Thoracic aorta (tissue), 2 donors: Measurements from ENCODE around the gene ARAP2. TPM values are rescaled to one million over a fixed set of nuclear protein-coding genes. Genes with fewer than 3 reads are reported as not detected.
"Not testable (repeated sequence)": the region's sequence is repeated elsewhere in the genome, so short reads cannot be mapped to it uniquely, and the experiment has no call there.

Source experiments
- ATAC-seq: fragments of 150-250 bp; one replicate; pipeline ENCODE4 v1.8.0; 2017; ENCODE audit warnings: low read depth; ENCODE audit not compliant: insufficient number of reproducible peaks, low FRiP score
- DNase-seq: peaks from one replicate; pipeline ENCODE4 v3.0.0-alpha.2; 2020; ENCODE audit warnings: low spot score
- H3K27ac ChIP-seq, 2 donors: fragments of 200-600 bp; sonication (generic); 1 replicate in 1 of 2; 2 replicates in 1 of 2; pipeline ENCODE4 v1.5.1; 2016; ENCODE audit warnings: mild to moderate bottlenecking in 2 of 2, moderate library complexity in 2 of 2
- H3K27me3 ChIP-seq: fragments of 200-600 bp; sonication (generic); replicated peaks from 2 replicates; pipeline ENCODE4 v1.6.0; 2016; ENCODE audit warnings: mild to moderate bottlenecking; ENCODE audit not compliant: insufficient read depth
- H3K36me3 ChIP-seq: fragments of 200-600 bp; sonication (generic); one replicate; pipeline ENCODE4 v1.5.1; 2016
- H3K4me1 ChIP-seq, 2 donors: fragments of 200-600 bp; sonication (generic); 1 replicate in 1 of 2; 2 replicates in 1 of 2; pipeline versions ENCODE4 v1.5.1 to v1.6.0; 2016; ENCODE audit warnings: low read depth in 2 of 2, mild to moderate bottlenecking in 1 of 2; ENCODE audit not compliant: control insufficient read depth in 1 of 2
- H3K4me3 ChIP-seq: fragments of 200-600 bp; sonication (generic); 2 replicates; pipeline ENCODE4 v1.5.1; 2016; ENCODE audit warnings: mild to moderate bottlenecking
- H3K9me3 ChIP-seq: fragments of 200-600 bp; sonication (generic); 2 replicates; pipeline ENCODE4 v1.5.1; 2016
- total RNA-seq, 2 donors: library from RNA; depleted of rRNA; stranded (reverse); fragments of >200 nt; gene quantifications; one replicate each; pipeline versions ENCODE4 v1.1.0 to v1.2.3, GENCODE V29; 2016
- TF ChIP-seq, protein P1 (sequence below): fragments of 200-600 bp; sonication (generic); IDR thresholded peaks from one replicate; pipeline ENCODE4 v1.5.1; 2019; ENCODE audit warnings: antibody characterized with exemption

ARAP2 gene
- total RNA-seq, 2 donors from 2014 or later, result 8.3 to 25.3 TPM

DNA sequence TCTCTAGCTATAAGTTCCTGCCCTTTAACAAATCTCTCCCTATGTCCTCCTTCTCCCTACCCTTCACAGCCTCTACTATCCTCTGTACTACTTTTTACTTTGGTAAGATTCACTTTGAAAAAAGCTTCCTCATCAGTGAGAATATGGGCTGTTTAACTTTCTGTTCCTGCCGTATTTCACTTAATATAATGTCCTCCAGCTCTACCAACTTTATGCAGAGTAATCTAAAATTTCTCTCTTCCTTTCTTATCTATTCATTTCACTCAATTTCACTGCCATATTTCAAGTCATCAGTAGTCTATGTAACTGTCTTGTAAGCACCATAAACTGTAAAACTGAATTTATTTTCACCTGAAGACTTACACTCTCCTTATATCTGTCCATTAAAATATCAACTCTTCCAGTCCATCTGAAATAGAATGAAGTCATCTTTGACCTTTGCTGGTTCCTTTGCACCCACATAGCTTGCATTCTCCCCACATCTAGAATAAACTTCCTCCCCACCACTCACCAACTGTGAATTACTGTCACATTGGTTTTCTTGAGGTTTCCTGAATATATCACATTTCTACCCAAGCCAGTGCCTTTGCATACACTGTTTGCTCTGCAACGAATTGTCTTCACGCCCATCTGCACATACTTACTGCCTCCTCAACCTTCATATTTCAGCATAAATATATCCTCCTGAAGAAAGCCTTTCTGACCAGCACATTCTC lies 54.6 kb downstream of the ARAP2 start:
- no peaks in the 10 kb centered on the region for H3K4me1 ChIP-seq
- ATAC-seq (no peak), DNase-seq (no peak)
- TF ChIP-seq, protein P1, sequence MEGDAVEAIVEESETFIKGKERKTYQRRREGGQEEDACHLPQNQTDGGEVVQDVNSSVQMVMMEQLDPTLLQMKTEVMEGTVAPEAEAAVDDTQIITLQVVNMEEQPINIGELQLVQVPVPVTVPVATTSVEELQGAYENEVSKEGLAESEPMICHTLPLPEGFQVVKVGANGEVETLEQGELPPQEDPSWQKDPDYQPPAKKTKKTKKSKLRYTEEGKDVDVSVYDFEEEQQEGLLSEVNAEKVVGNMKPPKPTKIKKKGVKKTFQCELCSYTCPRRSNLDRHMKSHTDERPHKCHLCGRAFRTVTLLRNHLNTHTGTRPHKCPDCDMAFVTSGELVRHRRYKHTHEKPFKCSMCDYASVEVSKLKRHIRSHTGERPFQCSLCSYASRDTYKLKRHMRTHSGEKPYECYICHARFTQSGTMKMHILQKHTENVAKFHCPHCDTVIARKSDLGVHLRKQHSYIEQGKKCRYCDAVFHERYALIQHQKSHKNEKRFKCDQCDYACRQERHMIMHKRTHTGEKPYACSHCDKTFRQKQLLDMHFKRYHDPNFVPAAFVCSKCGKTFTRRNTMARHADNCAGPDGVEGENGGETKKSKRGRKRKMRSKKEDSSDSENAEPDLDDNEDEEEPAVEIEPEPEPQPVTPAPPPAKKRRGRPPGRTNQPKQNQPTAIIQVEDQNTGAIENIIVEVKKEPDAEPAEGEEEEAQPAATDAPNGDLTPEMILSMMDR, result no peak
- no peaks in the 10 kb centered on the region for H3K27me3 ChIP-seq
- no peak overlapping the region for H3K27ac ChIP-seq
- H3K4me3 ChIP-seq, result no peak overlapping the region
- H3K9me3 ChIP-seq, result no peaks in the 10 kb centered on the region
- no peaks in the 10 kb centered on the region for H3K36me3 ChIP-seq

DNA sequence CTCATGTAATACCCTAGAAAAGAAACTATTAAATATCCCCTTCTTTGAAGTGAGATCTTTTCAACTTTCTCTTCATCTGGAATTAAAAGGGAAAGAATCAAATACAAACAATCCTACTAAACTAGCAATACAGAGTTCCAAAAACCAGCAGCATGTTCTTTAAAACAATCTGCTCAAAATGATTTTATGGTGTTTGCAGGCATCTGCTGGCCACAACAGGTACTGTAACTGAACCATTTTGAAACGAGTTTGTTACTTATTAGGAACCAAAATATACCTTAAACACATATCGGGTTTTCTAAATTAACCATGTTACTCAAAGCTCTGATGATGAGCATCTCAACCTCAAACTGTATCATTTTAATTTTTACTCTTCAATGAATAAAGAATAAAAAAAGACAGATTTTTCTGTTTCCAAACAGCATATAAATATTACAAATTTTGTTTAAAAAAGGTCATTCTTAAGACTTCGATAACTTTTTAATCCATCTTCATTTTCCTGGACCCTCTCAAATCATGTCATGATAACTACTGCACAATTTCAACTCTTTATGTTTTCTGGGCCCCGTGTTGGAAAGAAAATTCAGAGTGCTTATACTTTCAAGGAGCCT lies 56.5 kb downstream of the ARAP2 start:
- no peaks in the 10 kb centered on the region for H3K9me3 ChIP-seq
- ATAC-seq (no peak), DNase-seq (no peak)
- H3K27me3 ChIP-seq, result no peaks in the 10 kb centered on the region
- H3K4me1 ChIP-seq, result no peaks in the 10 kb centered on the region
- no peak overlapping the region for H3K4me3 ChIP-seq
- no peak overlapping the region for H3K27ac ChIP-seq
- H3K36me3 ChIP-seq, result no peaks in the 10 kb centered on the region
- TF ChIP-seq, protein P1, result no peak

DNA sequence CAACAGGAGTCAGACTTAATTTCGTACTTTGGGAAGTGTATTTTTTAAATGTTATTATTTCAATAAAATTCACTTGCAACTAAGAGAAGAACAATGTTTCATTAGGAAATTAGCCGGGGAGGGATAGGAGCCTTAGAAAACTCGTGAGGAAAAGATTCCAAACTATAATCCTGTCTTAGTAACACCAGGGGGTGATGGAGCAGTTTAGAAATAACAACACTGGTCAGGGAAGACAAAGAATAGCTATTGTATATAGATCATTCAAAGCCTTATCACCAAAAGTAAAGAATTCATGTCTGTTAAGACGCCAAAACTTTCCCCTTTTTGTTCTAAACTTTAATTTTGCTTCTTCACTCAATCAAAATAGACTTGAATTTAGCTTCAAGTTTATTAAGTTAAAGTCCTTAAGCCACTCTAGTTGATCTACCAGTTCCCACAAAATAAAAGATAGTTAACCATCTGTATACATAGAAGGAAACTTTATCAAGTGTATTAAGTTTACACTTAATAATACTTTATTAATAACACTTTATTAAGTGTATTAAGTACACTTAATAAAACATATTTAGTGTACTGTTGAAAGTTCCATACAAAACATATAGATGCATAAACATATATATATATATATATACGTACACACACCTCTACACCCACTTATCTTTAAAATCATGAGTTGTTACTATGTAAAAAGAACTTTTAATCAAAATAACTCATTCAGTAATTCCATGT lies 60.5 kb downstream of the ARAP2 start:
- H3K9me3 ChIP-seq, result no peaks in the 10 kb centered on the region
- no peak overlapping the region for H3K4me3 ChIP-seq
- DNase-seq (no peak), ATAC-seq (no peak)
- no peaks in the 10 kb centered on the region for H3K27me3 ChIP-seq
- no peaks in the 10 kb centered on the region for H3K4me1 ChIP-seq
- no peaks in the 10 kb centered on the region for H3K36me3 ChIP-seq
- H3K27ac ChIP-seq, result no peak overlapping the region
- TF ChIP-seq, protein P1, result no peak

DNA sequence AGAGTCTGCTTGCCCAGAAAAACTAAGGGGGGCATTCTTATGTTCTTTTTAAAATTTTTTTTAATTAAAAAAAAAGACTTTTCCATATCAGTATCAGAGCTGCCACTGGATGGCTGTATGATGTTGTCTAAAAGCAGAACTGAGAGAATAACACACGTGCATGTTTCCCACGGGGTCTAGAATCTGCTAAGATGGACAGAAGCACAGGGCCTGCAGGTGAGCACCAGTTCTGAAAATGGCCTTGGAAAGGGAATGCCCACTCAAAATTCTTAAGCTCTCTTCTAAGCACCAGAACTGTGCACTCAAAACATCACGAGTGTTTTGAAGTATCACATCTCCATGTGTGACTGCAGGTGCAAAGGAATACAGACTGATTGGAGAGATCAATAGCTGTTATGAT lies 61.1 kb downstream of the ARAP2 start:
- Histone ChIP-seq H3K27me3 (no peaks in the 10 kb centered on the region), H3K36me3 (no peaks in the 10 kb centered on the region), H3K4me3 (no peak overlapping the region), H3K27ac (no peak overlapping the region), H3K4me1 (no peaks in the 10 kb centered on the region), H3K9me3 (no peaks in the 10 kb centered on the region)
- TF ChIP-seq, protein P1, result no peak
- DNase-seq (no peak), ATAC-seq (no peak)

DNA sequence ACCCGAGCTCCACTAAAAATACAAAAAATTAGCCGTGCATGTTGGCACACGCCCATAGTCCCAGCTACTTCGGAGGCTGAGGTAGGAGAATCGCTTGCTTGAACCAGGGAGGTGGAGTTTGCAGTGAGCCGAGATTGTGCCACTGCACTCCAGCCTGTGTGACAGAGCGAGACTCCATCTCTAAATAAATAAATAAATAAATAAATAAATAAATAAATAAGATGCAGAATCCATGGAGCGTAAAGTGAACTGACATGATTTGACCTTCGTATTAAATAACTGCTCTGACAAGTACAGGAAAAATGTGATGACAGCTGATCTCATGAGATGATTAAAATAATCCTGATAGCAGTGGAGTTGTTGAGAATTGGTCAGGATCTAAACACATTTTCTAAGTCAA lies 62.0 kb downstream of the ARAP2 start:
- not testable (repeated sequence) for H3K9me3 ChIP-seq, ATAC-seq

More for the DNA sequence above, 62.0 kb downstream of the ARAP2 start:
- not testable (repeated sequence) for DNase-seq, H3K4me3 ChIP-seq, H3K27ac ChIP-seq, H3K36me3 ChIP-seq, H3K4me1 ChIP-seq, H3K27me3 ChIP-seq
